ENCODE measurements around the gene SLC25A34.

The SLC25A34 gene

DNA sequence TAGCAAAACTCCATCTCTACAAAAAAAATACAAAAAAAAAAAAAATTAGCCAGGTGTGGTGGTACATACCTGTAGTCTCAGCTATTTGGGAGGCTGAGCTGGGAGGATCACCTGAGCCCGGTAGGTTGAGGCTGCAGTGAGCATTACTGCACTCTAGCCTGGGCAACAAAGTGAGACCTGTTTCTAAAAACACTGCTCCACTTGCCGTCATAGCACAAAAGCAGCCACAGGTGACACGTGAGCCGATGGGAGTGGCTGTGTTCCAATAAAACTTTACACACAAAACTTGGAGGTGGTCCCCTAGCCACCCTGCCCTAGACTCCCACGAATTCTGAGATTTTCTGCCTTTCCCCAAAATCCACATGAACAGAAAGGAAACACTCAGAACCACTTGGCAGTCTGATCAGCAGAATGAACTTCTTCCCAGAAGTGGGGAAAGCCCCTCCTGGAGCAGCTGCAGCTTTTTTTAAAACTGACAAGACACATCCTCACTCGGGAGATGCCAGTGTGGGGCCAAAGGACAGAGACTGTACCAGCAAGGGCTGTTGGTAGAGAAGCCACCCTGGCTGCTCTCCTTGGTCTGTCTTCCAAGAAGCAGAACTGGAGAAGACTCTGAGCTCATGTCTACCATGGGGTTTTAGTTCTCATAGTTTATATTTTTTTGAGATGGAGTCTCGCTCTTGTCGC is 28.7 kb upstream of the SLC25A34 start:
- TF ChIP-seq CTCF (IDR thresholded peaks at IDR 0.05; ENCODE audit: insufficient read depth, low read length, poor library complexity, severe bottlenecking) = no peak
- Histone ChIP-seq H3K27me3 (replicated peaks; ENCODE audit: control insufficient read depth, insufficient read depth, low read length) (no peaks in the 10 kb centered on the region), H3K4me3 (replicated peaks; ENCODE audit: low read depth, low read length) (no peak overlapping the region), H3K36me3 (ENCODE audit: control insufficient read depth, insufficient read depth, low read length) (peaks cover 6% of the 10 kb centered on the region)
- DNase-seq (ENCODE audit: extremely low read depth, insufficient read length) = no peak

- no peak overlapping the region for H3K4me3 ChIP-seq (replicated peaks; ENCODE audit: low read depth, low read length)
- H3K27me3 ChIP-seq (replicated peaks; ENCODE audit: control insufficient read depth, insufficient read depth, low read length) = no peaks in the 10 kb centered on the region
- no peak for DNase-seq (ENCODE audit: extremely low read depth, insufficient read length)
- TF ChIP-seq CTCF (IDR thresholded peaks at IDR 0.05; ENCODE audit: insufficient read depth, low read length, poor library complexity, severe bottlenecking) = no peak
- peaks cover 6% of the 10 kb centered on the region for H3K36me3 ChIP-seq (ENCODE audit: control insufficient read depth, insufficient read depth, low read length)
Observed at GRCh38 chr1:15708486-15709137, 27.4 kb upstream of the SLC25A34 start.

- no peak for DNase-seq (ENCODE audit: extremely low read depth, insufficient read length)
- no peak overlapping the region for H3K4me3 ChIP-seq (replicated peaks; ENCODE audit: low read depth, low read length)
- no peak for TF ChIP-seq CTCF (IDR thresholded peaks at IDR 0.05; ENCODE audit: insufficient read depth, low read length, poor library complexity, severe bottlenecking)
- peaks cover 6% of the 10 kb centered on the region for H3K36me3 ChIP-seq (ENCODE audit: control insufficient read depth, insufficient read depth, low read length)
- H3K27me3 ChIP-seq (replicated peaks; ENCODE audit: control insufficient read depth, insufficient read depth, low read length) = no peaks in the 10 kb centered on the region
Observed at GRCh38 chr1:15709226-15709625, 26.8 kb upstream of the SLC25A34 start.

GRCh38 chr1:15712168-15712567 is 23.9 kb upstream of the SLC25A34 start:
- H3K36me3 ChIP-seq (ENCODE audit: control insufficient read depth, insufficient read depth, low read length) = peaks cover 8% of the 10 kb centered on the region
- no peak overlapping the region for H3K4me3 ChIP-seq (replicated peaks; ENCODE audit: low read depth, low read length)
- TF ChIP-seq CTCF (IDR thresholded peaks at IDR 0.05; ENCODE audit: insufficient read depth, low read length, poor library complexity, severe bottlenecking) = no peak
- DNase-seq (ENCODE audit: extremely low read depth, insufficient read length) = no peak
- no peaks in the 10 kb centered on the region for H3K27me3 ChIP-seq (replicated peaks; ENCODE audit: control insufficient read depth, insufficient read depth, low read length)

DNA sequence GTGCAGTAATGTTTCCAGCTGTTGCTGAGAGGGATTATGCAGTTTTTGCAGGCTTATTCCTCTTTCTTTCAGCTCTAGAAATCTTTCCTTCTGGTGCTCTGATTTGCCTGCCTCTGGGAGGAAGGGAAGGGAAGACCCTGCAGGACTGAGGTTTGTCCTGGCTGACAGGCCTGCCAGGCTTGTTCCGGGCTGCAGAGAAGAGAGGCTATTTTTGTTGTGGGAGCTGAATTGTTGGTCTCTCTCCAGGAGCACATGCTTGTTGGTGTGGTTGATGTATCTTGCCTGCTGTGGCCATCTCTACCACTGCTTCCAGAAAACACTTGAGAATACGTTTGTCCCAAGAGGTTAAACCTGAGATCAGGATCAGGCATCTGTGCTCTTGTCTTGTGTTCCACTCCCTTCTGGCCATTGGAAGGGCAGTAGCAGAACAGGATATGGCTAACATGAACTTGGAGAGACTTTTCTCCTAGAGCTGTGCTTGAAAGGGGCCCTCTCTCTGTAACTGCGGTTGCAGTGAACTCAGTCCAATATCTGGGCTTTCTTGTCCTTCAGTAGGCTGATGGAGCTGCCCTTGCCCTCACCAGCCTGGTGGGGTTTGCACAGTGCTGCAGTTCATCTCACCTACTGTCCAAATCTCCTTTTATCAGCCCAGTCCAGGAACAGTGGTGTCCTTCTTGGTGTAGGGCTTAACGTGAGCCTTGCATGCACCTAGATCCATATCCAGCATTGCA is 21.5 kb upstream of the SLC25A34 start:
- no peak for TF ChIP-seq CTCF (IDR thresholded peaks at IDR 0.05; ENCODE audit: insufficient read depth, low read length, poor library complexity, severe bottlenecking)
- no peaks in the 10 kb centered on the region for H3K27me3 ChIP-seq (replicated peaks; ENCODE audit: control insufficient read depth, insufficient read depth, low read length)
- no peak for DNase-seq (ENCODE audit: extremely low read depth, insufficient read length)
- H3K4me3 ChIP-seq (replicated peaks; ENCODE audit: low read depth, low read length) = no peak overlapping the region
- peaks cover 22% of the 10 kb centered on the region for H3K36me3 ChIP-seq (ENCODE audit: control insufficient read depth, insufficient read depth, low read length)
